DMS79 treated with DMSO at 0.1 percent for 48 hours (cell line): ENCODE results near the gene FBXL17.

Source experiments
- DNase-seq: peaks from one replicate; lab custom pipeline; 2025; lab: John Stamatoyannopoulos, UW

Gene FBXL17

GRCh38 chr5:107915176-107915812 is 466.6 kb downstream of the FBXL17 start:
- DNase-seq = no peak

- no peak for DNase-seq
Observed at GRCh38 chr5:107913494-107913893, 468.4 kb downstream of the FBXL17 start.

GRCh38 chr5:107900721-107901120 is 481.2 kb downstream of the FBXL17 start:
- peak; percentile 1 for DNase-seq

GRCh38 chr5:107894361-107894760 is 487.5 kb downstream of the FBXL17 start:
- no peak for DNase-seq

- DNase-seq = no peak
Observed at GRCh38 chr5:107893642-107894041, 488.3 kb downstream of the FBXL17 start.

GRCh38 chr5:107889387-107889786 is 492.5 kb downstream of the FBXL17 start:
- no peak for DNase-seq

GRCh38 chr5:107888541-107888940 is 493.4 kb downstream of the FBXL17 start:
- no peak for DNase-seq

GRCh38 chr5:107887166-107887943 is 494.5 kb downstream of the FBXL17 start:
- no peak for DNase-seq

- no peak for DNase-seq
Observed at GRCh38 chr5:107885601-107886000, 496.3 kb downstream of the FBXL17 start.

- no peak for DNase-seq
Observed at GRCh38 chr5:107884871-107885270, 497.0 kb downstream of the FBXL17 start.

- DNase-seq = no peak
Observed at GRCh38 chr5:107878661-107879060, 503.2 kb downstream of the FBXL17 start.

- no peak for DNase-seq
Observed at GRCh38 chr5:107876906-107877305, 505.0 kb downstream of the FBXL17 start.

GRCh38 chr5:107876261-107876660 is 505.6 kb downstream of the FBXL17 start:
- DNase-seq = no peak

- no peak for DNase-seq
Observed at GRCh38 chr5:107875833-107876232, 506.1 kb downstream of the FBXL17 start.

- DNase-seq = no peak
Observed at GRCh38 chr5:107874795-107875194, 507.1 kb downstream of the FBXL17 start.

- DNase-seq = no peak
Observed at GRCh38 chr5:107873877-107874276, 508.0 kb downstream of the FBXL17 start.

- DNase-seq = no peak
Observed at GRCh38 chr5:107871023-107871422, 510.9 kb downstream of the FBXL17 start.

- no peak for DNase-seq
Observed at GRCh38 chr5:107869438-107870115, 512.3 kb downstream of the FBXL17 start.

- no peak for DNase-seq
Observed at GRCh38 chr5:107868650-107869409, 513.1 kb downstream of the FBXL17 start.

- no peak for DNase-seq
Observed at GRCh38 chr5:107867266-107867665, 514.6 kb downstream of the FBXL17 start.

GRCh38 chr5:107864793-107865192 is 517.1 kb downstream of the FBXL17 start:
- no peak for DNase-seq

GRCh38 chr5:107863125-107863524 is 518.8 kb downstream of the FBXL17 start:
- DNase-seq = no peak
